Astrocyte (in vitro differentiated cells and primary cell): ENCODE data around the gene KDM6B. TPM values are rescaled to one million over a fixed set of nuclear protein-coding genes. Genes with fewer than 3 reads are reported as not detected.
"Not testable (repeated sequence)": the region's sequence is repeated elsewhere in the genome, so short reads cannot be mapped to it uniquely, and the experiment has no call there.

Experiments used
- DNase-seq: peaks from one replicate; pipeline ENCODE4 v3.0.0-alpha.2; 2010; ENCODE audit warnings: low read depth
- FAIRE-seq: peaks from 2 replicates; lab custom pipeline; 2011; peaks lifted over from hg19 to GRCh38; lab: Jason Lieb, UNC
- H2AFZ ChIP-seq: 2 replicates; pipeline ENCODE4 v1.6.0; 2012; ENCODE audit warnings: low read depth, low read length, inconsistent platforms
- H3K27ac ChIP-seq: 2 replicates; pipeline ENCODE4 v1.5.1; 2011; ENCODE audit warnings: low read depth, low read length, inconsistent platforms
- H3K27me3 ChIP-seq: 2 replicates; pipeline ENCODE4 v1.6.0; 2011; ENCODE audit warnings: low read length, inconsistent platforms; ENCODE audit not compliant: insufficient read depth
- H3K36me3 ChIP-seq: 2 replicates; pipeline ENCODE4 v1.5.1; 2011; ENCODE audit warnings: low read length, inconsistent platforms; ENCODE audit not compliant: insufficient read depth
- H3K4me1 ChIP-seq: 2 replicates; pipeline ENCODE4 v1.5.1; 2011; ENCODE audit warnings: low read length, inconsistent platforms; ENCODE audit not compliant: insufficient read depth
- H3K4me2 ChIP-seq: 2 replicates; pipeline ENCODE4 v1.6.0; 2012; ENCODE audit warnings: low read length, inconsistent platforms
- H3K4me3 ChIP-seq: 2 replicates; pipeline ENCODE4 v1.5.1; 2011; ENCODE audit warnings: low read depth, mild to moderate bottlenecking, low read length, inconsistent platforms; ENCODE audit not compliant: insufficient read depth
- H3K79me2 ChIP-seq: 2 replicates; pipeline ENCODE4 v1.6.0; 2012; ENCODE audit warnings: mild to moderate bottlenecking, low read length, inconsistent platforms; ENCODE audit not compliant: insufficient read depth
- H3K9ac ChIP-seq: 2 replicates; pipeline ENCODE4 v1.6.0; 2012; ENCODE audit warnings: mild to moderate bottlenecking, low read length, inconsistent platforms
- H3K9me3 ChIP-seq: 2 replicates; pipeline ENCODE4 v1.5.1; 2012; ENCODE audit warnings: low read depth, mild to moderate bottlenecking, low read length, inconsistent platforms; ENCODE audit not compliant: insufficient read depth
- H4K20me1 ChIP-seq: 2 replicates; pipeline ENCODE4 v1.6.0; 2012; ENCODE audit warnings: low read length, inconsistent platforms; ENCODE audit not compliant: insufficient read depth
- H3K27ac Mint-ChIP-seq: one replicate; pipeline ENCODE4 v1.8.0; 2021; ENCODE audit warnings: mild to moderate bottlenecking, mixed read lengths; ENCODE audit not compliant: unreplicated experiment
- H3K27me3 Mint-ChIP-seq: one replicate; pipeline ENCODE4 v1.8.0; 2021; ENCODE audit warnings: low read depth, mixed read lengths; ENCODE audit not compliant: unreplicated experiment
- H3K36me3 Mint-ChIP-seq: one replicate; pipeline ENCODE4 v1.8.0; 2021; ENCODE audit warnings: low read depth, mixed read lengths; ENCODE audit not compliant: unreplicated experiment
- H3K4me1 Mint-ChIP-seq: one replicate; pipeline ENCODE4 v1.8.0; 2021; ENCODE audit warnings: low read depth, mixed read lengths; ENCODE audit not compliant: unreplicated experiment
- H3K4me3 Mint-ChIP-seq: one replicate; pipeline ENCODE4 v1.8.0; 2021; ENCODE audit warnings: mild to moderate bottlenecking, moderate library complexity, mixed read lengths; ENCODE audit not compliant: unreplicated experiment
- H3K9me3 Mint-ChIP-seq: one replicate; pipeline ENCODE4 v1.8.0; 2021; ENCODE audit warnings: mild to moderate bottlenecking, mixed read lengths; ENCODE audit not compliant: unreplicated experiment
- EZH2 ChIP-seq: IDR thresholded peaks from 2 replicates; pipeline ENCODE4 v1.6.1; 2012; ENCODE audit warnings: mild to moderate bottlenecking, low read length, inconsistent platforms; ENCODE audit not compliant: insufficient read depth
- total RNA-seq: library from RNA; stranded (reverse); gene quantifications from 2 replicates; pipeline ENCODE4 v1.2.1, GENCODE V29; 2021
- TF ChIP-seq, protein P1 (sequence below): IDR thresholded peaks from 2 replicates; pipeline ENCODE4 v1.5.1; 2011; ENCODE audit warnings: low read depth, mild to moderate bottlenecking, inconsistent platforms, low read length, moderate library complexity; ENCODE audit not compliant: insufficient read depth

The KDM6B gene
- total RNA-seq, 1 donor from 2014 or later = 50.4 TPM

DNA sequence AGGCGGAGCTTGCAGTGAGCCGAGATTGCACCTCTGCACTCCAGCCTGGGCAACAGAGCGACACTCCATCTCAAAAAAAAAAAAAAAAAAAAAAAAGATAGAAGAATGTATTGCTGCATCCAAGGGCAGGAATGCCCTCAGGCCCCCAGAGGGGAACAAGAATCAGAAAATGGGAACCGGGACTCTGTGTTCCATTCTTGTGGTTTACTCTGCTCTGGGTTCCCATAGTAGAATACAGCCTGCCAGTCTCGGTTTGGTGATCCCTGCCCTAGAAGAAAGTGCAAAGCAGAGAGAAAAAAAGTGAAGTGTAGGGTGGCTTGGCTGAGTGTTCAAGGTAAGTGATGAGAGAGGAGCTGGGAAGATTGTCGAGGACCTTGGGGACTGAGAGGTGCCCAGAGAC lies 27.4 kb upstream of the KDM6B start:
- Histone ChIP-seq H3K9me3 (no peaks in the 10 kb centered on the region), H3K4me2 (no peak overlapping the region), H3K79me2 (no peaks in the 10 kb centered on the region), H3K9ac (no peak overlapping the region), H4K20me1 (no peaks in the 10 kb centered on the region), H3K27ac (no peak overlapping the region), H3K27me3 (peaks cover 4% of the 10 kb centered on the region), H3K36me3 (no peaks in the 10 kb centered on the region), H3K4me3 (no peak overlapping the region), H3K4me1 (no peaks in the 10 kb centered on the region), H2AFZ (no peak overlapping the region)
- H3K4me3 Mint-ChIP-seq = no peak overlapping the region
- TF ChIP-seq, protein P1, sequence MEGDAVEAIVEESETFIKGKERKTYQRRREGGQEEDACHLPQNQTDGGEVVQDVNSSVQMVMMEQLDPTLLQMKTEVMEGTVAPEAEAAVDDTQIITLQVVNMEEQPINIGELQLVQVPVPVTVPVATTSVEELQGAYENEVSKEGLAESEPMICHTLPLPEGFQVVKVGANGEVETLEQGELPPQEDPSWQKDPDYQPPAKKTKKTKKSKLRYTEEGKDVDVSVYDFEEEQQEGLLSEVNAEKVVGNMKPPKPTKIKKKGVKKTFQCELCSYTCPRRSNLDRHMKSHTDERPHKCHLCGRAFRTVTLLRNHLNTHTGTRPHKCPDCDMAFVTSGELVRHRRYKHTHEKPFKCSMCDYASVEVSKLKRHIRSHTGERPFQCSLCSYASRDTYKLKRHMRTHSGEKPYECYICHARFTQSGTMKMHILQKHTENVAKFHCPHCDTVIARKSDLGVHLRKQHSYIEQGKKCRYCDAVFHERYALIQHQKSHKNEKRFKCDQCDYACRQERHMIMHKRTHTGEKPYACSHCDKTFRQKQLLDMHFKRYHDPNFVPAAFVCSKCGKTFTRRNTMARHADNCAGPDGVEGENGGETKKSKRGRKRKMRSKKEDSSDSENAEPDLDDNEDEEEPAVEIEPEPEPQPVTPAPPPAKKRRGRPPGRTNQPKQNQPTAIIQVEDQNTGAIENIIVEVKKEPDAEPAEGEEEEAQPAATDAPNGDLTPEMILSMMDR = no peak
- no peak for TF ChIP-seq EZH2
- peaks cover 3% of the 10 kb centered on the region for H3K9me3 Mint-ChIP-seq
- no peaks in the 10 kb centered on the region for H3K36me3 Mint-ChIP-seq
- H3K4me1 Mint-ChIP-seq = no peaks in the 10 kb centered on the region
- DNase-seq (no peak), FAIRE-seq (no peak)
- no peak overlapping the region for H3K27ac Mint-ChIP-seq
- peaks cover 28% of the 10 kb centered on the region for H3K27me3 Mint-ChIP-seq

DNA sequence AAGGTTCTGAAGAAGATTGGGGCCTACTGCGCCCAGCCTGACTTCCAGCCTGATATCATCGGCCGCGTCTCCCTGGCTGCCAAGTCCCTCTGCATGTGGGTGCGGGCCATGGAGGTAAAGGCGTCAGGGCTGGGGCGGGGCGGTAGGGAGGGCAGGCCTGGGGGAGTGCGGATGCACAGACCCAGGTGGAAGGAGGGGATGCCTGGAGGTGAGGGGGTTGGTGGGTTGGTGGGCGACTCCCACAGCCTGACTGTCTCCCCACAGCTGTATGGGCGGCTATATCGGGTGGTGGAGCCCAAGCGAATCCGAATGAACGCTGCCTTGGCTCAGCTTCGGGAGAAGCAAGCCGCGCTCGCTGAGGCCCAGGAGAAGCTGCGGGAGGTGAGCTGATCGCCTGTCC lies 26.8 kb upstream of the KDM6B start:
- no peak overlapping the region for H2AFZ ChIP-seq
- Mint-ChIP-seq H3K27me3 (peaks cover 27% of the 10 kb centered on the region), H3K4me3 (no peak overlapping the region), H3K27ac (no peak overlapping the region), H3K4me1 (no peaks in the 10 kb centered on the region), H3K36me3 (no peaks in the 10 kb centered on the region), H3K9me3 (peaks cover 3% of the 10 kb centered on the region)
- H3K9ac ChIP-seq = no peak overlapping the region
- no peaks in the 10 kb centered on the region for H3K36me3 ChIP-seq
- TF ChIP-seq, protein P1 = no peak
- TF ChIP-seq EZH2 = no peak
- H3K79me2 ChIP-seq = no peaks in the 10 kb centered on the region
- H3K4me3 ChIP-seq = no peak overlapping the region
- DNase-seq = no peak
- no peaks in the 10 kb centered on the region for H3K4me1 ChIP-seq
- peaks cover 4% of the 10 kb centered on the region for H3K27me3 ChIP-seq
- no peaks in the 10 kb centered on the region for H4K20me1 ChIP-seq
- FAIRE-seq = no peak
- H3K9me3 ChIP-seq = no peaks in the 10 kb centered on the region
- no peak overlapping the region for H3K27ac ChIP-seq
- no peak overlapping the region for H3K4me2 ChIP-seq

DNA sequence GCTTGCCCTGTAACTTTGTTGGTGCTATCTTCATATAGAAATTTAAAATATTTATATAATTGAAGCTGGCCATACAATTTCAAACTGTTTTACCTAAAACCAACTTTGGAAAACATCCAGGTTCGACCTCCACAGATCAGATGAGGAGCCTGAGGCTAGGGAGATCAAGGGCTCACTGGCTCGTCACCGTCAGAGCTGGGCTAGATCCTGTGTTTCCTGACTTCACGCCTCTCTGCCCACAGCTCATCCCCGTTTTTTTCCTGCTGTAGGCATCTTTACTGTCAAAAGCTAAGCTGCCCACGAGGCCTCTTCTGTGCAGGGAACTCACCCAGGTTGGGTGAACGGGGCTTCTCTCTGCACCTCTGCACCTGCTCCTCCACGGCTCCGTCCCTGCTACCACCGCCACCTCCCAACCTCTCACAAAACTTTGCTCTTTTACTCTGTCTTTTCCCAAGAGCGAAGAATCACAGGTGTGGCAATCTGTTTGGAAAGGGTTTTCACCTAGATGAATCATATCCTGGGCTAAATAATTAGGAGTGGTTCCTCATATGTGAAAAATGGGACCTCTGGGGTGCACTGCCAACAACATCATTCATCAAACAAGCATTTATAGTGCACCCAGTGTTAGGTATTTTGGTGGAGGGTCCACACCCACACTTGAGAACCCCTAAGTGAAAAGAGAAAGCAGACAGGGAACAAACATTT lies 24.8 kb upstream of the KDM6B start:
- H3K36me3 ChIP-seq = no peaks in the 10 kb centered on the region
- H4K20me1 ChIP-seq = no peaks in the 10 kb centered on the region
- DNase-seq (no peak), FAIRE-seq (no peak)
- H3K4me2 ChIP-seq = no peak overlapping the region
- no peak overlapping the region for H2AFZ ChIP-seq
- no peak overlapping the region for H3K4me3 Mint-ChIP-seq
- peaks cover 23% of the 10 kb centered on the region for H3K27me3 Mint-ChIP-seq
- H3K79me2 ChIP-seq = no peaks in the 10 kb centered on the region
- no peaks in the 10 kb centered on the region for H3K36me3 Mint-ChIP-seq
- no peaks in the 10 kb centered on the region for H3K9me3 Mint-ChIP-seq
- no peak for TF ChIP-seq EZH2
- TF ChIP-seq, protein P1 = no peak
- H3K27ac Mint-ChIP-seq = no peak overlapping the region
- no peaks in the 10 kb centered on the region for H3K4me1 Mint-ChIP-seq
- no peak overlapping the region for H3K27ac ChIP-seq
- H3K4me3 ChIP-seq = no peak overlapping the region
- H3K4me1 ChIP-seq = no peaks in the 10 kb centered on the region
- H3K27me3 ChIP-seq = peaks cover 4% of the 10 kb centered on the region
- H3K9ac ChIP-seq = no peak overlapping the region
- H3K9me3 ChIP-seq = no peaks in the 10 kb centered on the region

DNA sequence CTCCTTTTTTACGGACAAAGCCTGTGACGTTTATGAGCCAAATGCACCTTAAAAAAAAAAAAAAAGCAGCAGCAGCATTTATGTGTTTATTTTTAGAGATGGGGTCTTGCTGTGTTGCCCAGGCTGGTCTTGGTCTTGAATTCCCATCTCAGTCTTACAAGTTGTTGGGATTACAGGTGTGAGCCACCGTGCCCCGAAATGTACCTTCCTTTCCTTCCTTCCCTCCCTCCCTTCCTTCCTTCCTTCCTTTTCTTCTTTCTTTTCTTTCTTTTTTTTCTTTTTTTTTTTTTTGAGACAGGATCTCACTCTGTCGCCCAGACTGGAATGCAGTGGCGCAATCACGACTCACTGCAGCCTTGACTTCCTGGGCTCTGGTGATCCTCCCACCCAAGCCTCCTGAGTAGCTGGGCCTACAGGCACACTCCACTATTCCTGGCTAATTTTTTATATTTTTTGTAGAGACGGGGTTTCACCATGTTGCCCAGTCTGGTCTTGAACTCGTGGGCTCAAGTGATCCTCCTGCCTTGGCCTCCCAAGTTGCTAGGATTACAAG lies 24.1 kb upstream of the KDM6B start:
- not testable (repeated sequence) for H3K4me2 ChIP-seq, H3K9ac ChIP-seq, H3K36me3 ChIP-seq, H3K9me3 ChIP-seq, H3K4me1 Mint-ChIP-seq, H3K4me3 ChIP-seq, H3K27me3 ChIP-seq, H3K36me3 Mint-ChIP-seq, DNase-seq, H2AFZ ChIP-seq, H3K9me3 Mint-ChIP-seq, H3K4me1 ChIP-seq, H3K27ac Mint-ChIP-seq, H4K20me1 ChIP-seq, H3K4me3 Mint-ChIP-seq, FAIRE-seq, H3K79me2 ChIP-seq, H3K27ac ChIP-seq
- H3K27me3 Mint-ChIP-seq = peaks cover 25% of the 10 kb centered on the region
